CD14-positive monocyte (primary cell): ENCODE data around the gene PPFIBP1. TPM values are rescaled to one million over a fixed set of nuclear protein-coding genes. Genes with fewer than 3 reads are reported as not detected.
"Not testable (repeated sequence)": the region's sequence is repeated elsewhere in the genome, so short reads cannot be mapped to it uniquely, and the experiment has no call there.

Experiments used
- DNase-seq, 3 donors: peaks; one replicate each; pipeline ENCODE4 v3.0.0-alpha.2; 2011 to 2022
- H2AFZ ChIP-seq: 2 replicates; pipeline ENCODE4 v1.6.0; 2012; ENCODE audit warnings: mild to moderate bottlenecking, low read depth, low read length, inconsistent platforms; ENCODE audit not compliant: insufficient read depth, poor library complexity, severe bottlenecking
- H3K27ac ChIP-seq, 2 donors: 1 replicate in 1 of 2; 2 replicates in 1 of 2; pipeline ENCODE4 v1.5.1; 2012 to 2013; ENCODE audit warnings: low read length in 2 of 2, control low read depth in 1 of 2, inconsistent platforms in 1 of 2, low read depth in 1 of 2, mild to moderate bottlenecking in 1 of 2
- H3K27me3 ChIP-seq, 2 donors: one replicate each; pipeline versions ENCODE4 v1.6.0 to v1.6.1; 2011 to 2013; ENCODE audit warnings: low read length in 2 of 2; ENCODE audit not compliant: control insufficient read depth in 2 of 2, insufficient read depth in 2 of 2
- H3K36me3 ChIP-seq, 2 donors: replicated peaks in 1 of 2; 1 replicate in 1 of 2; 2 replicates in 1 of 2; pipeline versions ENCODE4 v1.5.1 to v1.6.1; 2012 to 2013; ENCODE audit warnings: low read length in 2 of 2, control low read depth in 1 of 2, inconsistent platforms in 1 of 2, mild to moderate bottlenecking in 1 of 2; ENCODE audit not compliant: insufficient read depth in 2 of 2, control insufficient read depth in 1 of 2
- H3K4me1 ChIP-seq, 2 donors: 1 replicate in 1 of 2; 2 replicates in 1 of 2; pipeline versions ENCODE4 v1.5.1 to v1.6.1; 2012 to 2013; ENCODE audit warnings: low read length in 2 of 2, control low read depth in 1 of 2, inconsistent platforms in 1 of 2, mild to moderate bottlenecking in 1 of 2, moderate library complexity in 1 of 2; ENCODE audit not compliant: insufficient read depth in 2 of 2, control insufficient read depth in 1 of 2
- H3K4me2 ChIP-seq: replicated peaks from 2 replicates; pipeline ENCODE3; 2012; ENCODE audit warnings: low read length, moderate library complexity, mild to moderate bottlenecking; ENCODE audit not compliant: poor library complexity, severe bottlenecking; ENCODE audit errors: extremely low read depth
- H3K4me3 ChIP-seq, 3 experiments: fragments of 200-600 bp in 1 of 3; sonication (generic) in 1 of 3; replicated peaks in 1 of 3; 1 replicate in 2 of 3; 2 replicates in 1 of 3; pipeline ENCODE4 v1.5.1; 2011 to 2013; ENCODE audit warnings: low read length in 3 of 3, mild to moderate bottlenecking in 3 of 3, control low read depth in 2 of 3, low read depth in 2 of 3, inconsistent platforms in 1 of 3, moderate library complexity in 1 of 3
- H3K79me2 ChIP-seq: 2 replicates; pipeline ENCODE4 v1.6.0; 2012; ENCODE audit warnings: mild to moderate bottlenecking, control low read depth, inconsistent platforms, low read length, moderate library complexity; ENCODE audit not compliant: insufficient read depth
- H3K9ac ChIP-seq: 2 replicates; pipeline ENCODE4 v1.6.0; 2017; ENCODE audit warnings: low read length, mild to moderate bottlenecking; ENCODE audit not compliant: insufficient read depth, poor library complexity, severe bottlenecking
- H3K9me3 ChIP-seq, 2 donors: replicated peaks in 1 of 2; 1 replicate in 1 of 2; 2 replicates in 1 of 2; pipeline versions ENCODE4 v1.5.1 to v1.6.1; 2012 to 2013; ENCODE audit warnings: low read length in 2 of 2, control low read depth in 1 of 2; ENCODE audit not compliant: control insufficient read depth in 1 of 2, insufficient read depth in 1 of 2
- H4K20me1 ChIP-seq: 2 replicates; pipeline ENCODE4 v1.6.0; 2012; ENCODE audit warnings: mild to moderate bottlenecking, low read length, control low read depth, moderate library complexity; ENCODE audit not compliant: insufficient read depth
- H3K27ac Mint-ChIP-seq, 7 donors: one replicate each; pipeline ENCODE4 v1.8.0; 2020; ENCODE audit warnings: mild to moderate bottlenecking in 7 of 7, mixed read lengths in 7 of 7, moderate library complexity in 6 of 7, inconsistent platforms in 2 of 7
- H3K27me3 Mint-ChIP-seq, 3 donors: one replicate each; pipeline ENCODE4 v1.8.0; 2021 to 2022; ENCODE audit warnings: low read depth in 3 of 3, mild to moderate bottlenecking in 3 of 3, mixed read lengths in 3 of 3, moderate library complexity in 3 of 3, inconsistent platforms in 1 of 3
- H3K36me3 Mint-ChIP-seq, 2 donors: one replicate each; pipeline ENCODE4 v1.8.0; 2020; ENCODE audit warnings: mixed read lengths in 2 of 2, inconsistent platforms in 1 of 2, mild to moderate bottlenecking in 1 of 2
- H3K4me1 Mint-ChIP-seq: one replicate; pipeline ENCODE4 v1.8.0; 2020; ENCODE audit warnings: mild to moderate bottlenecking, mixed read lengths
- H3K4me3 Mint-ChIP-seq, 2 donors: one replicate each; pipeline ENCODE4 v1.8.0; 2020; ENCODE audit warnings: mild to moderate bottlenecking in 2 of 2, mixed read lengths in 2 of 2, moderate library complexity in 1 of 2
- H3K9me3 Mint-ChIP-seq, 7 donors: one replicate each; pipeline ENCODE4 v1.8.0; 2020 to 2022; ENCODE audit warnings: mixed read lengths in 7 of 7, mild to moderate bottlenecking in 6 of 7, moderate library complexity in 6 of 7, inconsistent platforms in 2 of 7
- CTCF ChIP-seq: fragments of 200-600 bp; IDR thresholded peaks from one replicate; pipeline ENCODE4 v1.8.0; 2022; ENCODE audit warnings: antibody characterized with exemption, mild to moderate bottlenecking
- WGBS: methylation state at CpG from one replicate; pipeline ENCODE4 v1.1.5; 2013; ENCODE audit warnings: missing lambda C conversion rate; ENCODE audit not compliant: insufficient coverage; 5-methylcytosine and 5-hydroxymethylcytosine counted together
- intact Hi-C, 2 donors: fragments of 100-400 bp; cut with micrococcal nuclease; formaldehyde crosslinking; loops; one replicate each; pipeline versions ENCODE4 v1.15.0 to v1.15.1; 2023
- polyA plus RNA-seq, 3 donors: library from polyadenylated mRNA; depleted of rRNA in 1 of 3; unstranded in 2 of 3; stranded (reverse) in 1 of 3; fragments of 300-500 nt in 2 of 3; fragments of >200 nt in 1 of 3; fragmentation: Illumina TruSeq in 2 of 3; gene quantifications; 1 replicate in 2 of 3; 2 replicates in 1 of 3; pipeline ENCODE4 v1.2.3, GENCODE V29; 2012 to 2021

Gene PPFIBP1
- polyA plus RNA-seq, 3 donors = 0.25 to 0.79 (median 0.53) TPM

DNA sequence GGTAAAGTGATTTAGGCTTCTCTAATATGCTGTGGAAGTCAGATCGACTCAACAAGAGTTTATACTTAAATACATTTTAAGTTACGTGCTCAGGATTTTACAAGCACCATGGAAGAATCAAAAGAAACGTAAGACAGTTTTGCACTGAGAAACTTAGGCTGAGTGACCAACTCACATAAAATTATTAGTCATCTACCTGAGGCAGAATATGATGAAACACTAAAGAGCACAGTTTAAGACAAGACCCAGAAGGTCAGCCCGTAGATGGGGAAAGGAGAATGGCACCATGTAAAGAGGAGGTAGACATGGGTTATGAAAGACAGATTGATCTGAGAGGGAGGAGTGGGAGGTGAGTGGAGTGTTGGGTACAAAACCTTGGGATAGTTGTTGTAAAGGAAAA, 118.4 kb downstream of the PPFIBP1 start:
- H3K4me3 ChIP-seq, H3K4me1 Mint-ChIP-seq, H4K20me1 ChIP-seq, H3K36me3 ChIP-seq, H3K9me3 Mint-ChIP-seq, H3K27ac ChIP-seq, H3K27me3 ChIP-seq, DNase-seq, H3K27me3 Mint-ChIP-seq, H3K9me3 ChIP-seq, H3K27ac Mint-ChIP-seq, H3K36me3 Mint-ChIP-seq, H3K4me3 Mint-ChIP-seq, H3K79me2 ChIP-seq, H2AFZ ChIP-seq, intact Hi-C loops, H3K4me1 ChIP-seq, H3K4me2 ChIP-seq, H3K9ac ChIP-seq: not testable (repeated sequence)
- WGBS = 83% methylated on average over 1 of the region's 4 CpGs

- H3K27me3 ChIP-seq, H3K79me2 ChIP-seq, H3K9me3 ChIP-seq, H3K4me3 ChIP-seq, H3K9ac ChIP-seq, H3K27me3 Mint-ChIP-seq, H3K4me1 ChIP-seq, H4K20me1 ChIP-seq, H3K27ac Mint-ChIP-seq, DNase-seq, H3K4me3 Mint-ChIP-seq, H3K4me1 Mint-ChIP-seq, H3K36me3 Mint-ChIP-seq, intact Hi-C loops, H3K9me3 Mint-ChIP-seq, H3K4me2 ChIP-seq, H3K36me3 ChIP-seq, H2AFZ ChIP-seq, H3K27ac ChIP-seq: not testable (repeated sequence)
- no CpG with 5 or more reads among the region's 7 CpGs for WGBS
Measured at GRCh38 chr12:27642892-27643291, 118.9 kb downstream of the PPFIBP1 start.

- Histone ChIP-seq H4K20me1 (no peaks in the 10 kb centered on the region), H3K27me3 (no peaks in the 10 kb centered on the region), H3K4me1 (no peaks in the 10 kb centered on the region), H3K4me2 (no peak overlapping the region), H3K27ac (no peak overlapping the region), H3K79me2 (no peaks in the 10 kb centered on the region), H3K9me3 (no peaks in the 10 kb centered on the region), H3K9ac (no peak overlapping the region), H3K36me3 (no peaks in the 10 kb centered on the region), H2AFZ (no peak overlapping the region), H3K4me3 (no peak overlapping the region)
- no CpG with 5 or more reads among the region's 4 CpGs for WGBS
- intact Hi-C loops = no loop called here
- H3K27me3 Mint-ChIP-seq = peaks cover 0 to 1% (median 0%) of the 10 kb centered on the region in 3 donors
- DNase-seq = no peak
- H3K36me3 Mint-ChIP-seq = no peaks in the 10 kb centered on the region
- TF ChIP-seq CTCF = no peak
- no peaks in the 10 kb centered on the region for H3K4me1 Mint-ChIP-seq
- H3K9me3 Mint-ChIP-seq = no peaks in the 10 kb centered on the region
- no peak overlapping the region for H3K27ac Mint-ChIP-seq
- H3K4me3 Mint-ChIP-seq = no peak overlapping the region
Measured at GRCh38 chr12:27644158-27644845, 120.3 kb downstream of the PPFIBP1 start.
